Ishikawa (cell line): ENCODE data around the gene PBX1.

Experiments used
- CEBPB ChIP-seq: IDR thresholded peaks from 2 replicates; pipeline ENCODE4 v1.6.1; 2012
- CREB1 ChIP-seq: IDR thresholded peaks from 2 replicates; pipeline ENCODE4 v1.6.1; 2012; ENCODE audit warnings: low read depth
- EGR1 ChIP-seq: IDR thresholded peaks from 2 replicates; pipeline ENCODE4 v1.6.1; 2012
- EP300 ChIP-seq: IDR thresholded peaks from 2 replicates; pipeline ENCODE4 v1.6.1; 2012; ENCODE audit warnings: borderline replicate concordance
- FOXM1 ChIP-seq: IDR thresholded peaks from 2 replicates; pipeline ENCODE4 v1.6.1; 2012; ENCODE audit warnings: low read depth, borderline replicate concordance
- RAD21 ChIP-seq: IDR thresholded peaks from 2 replicates; pipeline ENCODE4 v1.6.1; 2012; ENCODE audit warnings: low read depth
- REST ChIP-seq: IDR thresholded peaks from 2 replicates; pipeline ENCODE4 v1.6.1; 2012; ENCODE audit warnings: low read depth, mild to moderate bottlenecking
- TAF1 ChIP-seq: IDR thresholded peaks from 2 replicates; pipeline ENCODE4 v1.6.1; 2012; ENCODE audit warnings: low read depth, mild to moderate bottlenecking
- TEAD4 ChIP-seq: IDR thresholded peaks from 2 replicates; pipeline ENCODE4 v1.6.1; 2012
- USF1 ChIP-seq: IDR thresholded peaks from 2 replicates; pipeline ENCODE4 v1.6.1; 2012
- YY1 ChIP-seq: IDR thresholded peaks from 2 replicates; pipeline ENCODE4 v1.6.1; 2012; ENCODE audit warnings: low read depth
- TF ChIP-seq, protein P1 (sequence below): IDR thresholded peaks from 2 replicates; pipeline ENCODE4 v1.6.1; 2012

DNA sequence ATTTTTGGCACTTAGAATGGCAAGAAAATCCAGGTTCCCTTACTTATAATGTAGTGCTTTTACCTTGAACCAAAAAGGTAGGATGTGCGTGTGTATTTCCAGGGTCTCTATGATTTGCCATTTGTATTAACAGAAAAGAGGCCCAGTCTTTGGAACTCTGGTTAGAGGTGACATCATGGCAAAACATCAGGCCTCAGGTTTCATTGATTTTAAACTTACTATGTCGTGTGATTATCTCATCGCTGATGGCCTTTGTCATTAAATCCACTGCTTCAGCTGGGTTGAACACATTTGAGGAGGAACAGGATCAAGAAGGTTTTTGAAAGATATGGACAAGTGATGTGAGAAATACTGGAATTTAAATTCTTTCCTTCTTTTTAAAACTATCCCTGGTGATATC lies 95.2 kb downstream of the PBX1 start:
- TF ChIP-seq RAD21 (no peak), EP300 (no peak), CREB1 (no peak), TEAD4 (no peak), EGR1 (no peak), CEBPB (no peak), USF1 (no peak), FOXM1 (no peak), REST (no peak), YY1 (no peak), TAF1 (no peak)
- TF ChIP-seq, protein P1, sequence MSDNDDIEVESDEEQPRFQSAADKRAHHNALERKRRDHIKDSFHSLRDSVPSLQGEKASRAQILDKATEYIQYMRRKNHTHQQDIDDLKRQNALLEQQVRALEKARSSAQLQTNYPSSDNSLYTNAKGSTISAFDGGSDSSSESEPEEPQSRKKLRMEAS: no peak
